ENCODE measurements around the gene USO1. TPM values are rescaled to one million over a fixed set of nuclear protein-coding genes. Genes with fewer than 3 reads are reported as not detected.

USO1 gene
- total and polyA plus RNA-seq, 2 of the 13 experiments (the other 11 are each of a cell fraction or from before 2014, with no cell fraction given) = 52.2 to 87.7 TPM

GRCh38 chr4:75741027-75741426, 16.6 kb downstream of the USO1 start:
- Histone ChIP-seq H2AFZ (ENCODE audit: low read length) (no peak overlapping the region), H3K9ac (ENCODE audit: insufficient read depth, low read depth, low read length) (no peak overlapping the region), H3K27ac (ENCODE audit: extremely low read length, insufficient read depth, low read length) (no peak overlapping the region), H3K4me1 (ENCODE audit: insufficient read depth, low read length) (peaks cover 32% of the 10 kb centered on the region), H3K36me3 (replicated peaks in 1 of 2; ENCODE audit: control insufficient read depth in 1 of 2, insufficient read depth in 2 of 2, low read length in 2 of 2) (no peaks in the 10 kb centered on the region; a peak in 1 of 5 replicates), H3K4me3 (replicated peaks in 1 of 3; ENCODE audit: insufficient read depth in 1 of 3, low read depth in 2 of 3, low read length in 3 of 3) (no peak overlapping the region), H3K4me2 (ENCODE audit: low read depth, low read length) (no peak overlapping the region), H4K20me1 (ENCODE audit: insufficient read depth, low read length) (peaks cover 10% of the 10 kb centered on the region; the same call in 1 of the 2 replicates), H3K27me3 (ENCODE audit: control insufficient read depth in 1 of 2, insufficient read depth in 2 of 2, low read length in 2 of 2) (no peaks in the 10 kb centered on the region), H3K9me3 (ENCODE audit: low read length) (no peaks in the 10 kb centered on the region), H3K79me2 (ENCODE audit: insufficient read depth, low read length) (peaks cover 42% of the 10 kb centered on the region)
- no TSS peak for BruUV-seq (replicated peaks)
- in situ Hi-C loops (cut with HindIII; ENCODE audit: extremely low pct_ligation_motif_present, low pct_unique_long_range_greater_than_20kb) = no loop called here
- 96% methylated on average over 2 of the region's 2 CpGs for WGBS (ENCODE audit: low lambda C conversion rate)
- ChIA-PET CTCF (ENCODE audit: low intra/inter-chr PET ratio, low total read pairs) (no interaction called here), POLR2A (interaction anchor here (0.7 kb wide), 2 partner anchors 17 kb away, joined by 3 to 4 read pairs; partner anchors contain the start of gene USO1)
- no peak for FAIRE-seq
- ATAC-seq = no peak
- intact Hi-C loops (cut with micrococcal nuclease; ENCODE audit: unreplicated experiment) = no loop called here
- DNase-seq (ENCODE audit: low spot score) = no peak
- TF ChIP-seq ZNF564 (CRISPR knock-in tag; IDR thresholded peaks at IDR 0.05) (no peak), ZNF318 (CRISPR knock-in tag; IDR thresholded peaks at IDR 0.05) (no peak), ATAD3A (CRISPR knock-in tag; IDR thresholded peaks at IDR 0.05) (no peak), NCOR1 (IDR thresholded peaks at IDR 0.05; ENCODE audit: borderline replicate concordance, low read length) (no peak), ZNF75D (CRISPR knock-in tag; IDR thresholded peaks at IDR 0.05; ENCODE audit: borderline replicate concordance) (no peak), NBN (conservative IDR thresholded peaks at IDR 0.05) (no peak), MNT (IDR thresholded peaks at IDR 0.05) (no peak), ZNF780A (CRISPR knock-in tag; IDR thresholded peaks at IDR 0.05) (no peak), SNAPC4 (CRISPR knock-in tag; IDR thresholded peaks at IDR 0.05) (no peak), U2AF1 (optimal IDR thresholded peaks at IDR 0.05; ENCODE audit: low read depth, low read length) (no peak), SMARCC2 (IDR thresholded peaks at IDR 0.05) (no peak)
